ENCODE measurements around the gene UQCR11. TPM values are rescaled to one million over a fixed set of nuclear protein-coding genes. Genes with fewer than 3 reads are reported as not detected.

Gene UQCR11
- total and polyA plus RNA-seq, 2 of the 8 experiments (the other 6 are each of a cell fraction or from before 2014, with no cell fraction given) = 162 to 171 TPM

DNA sequence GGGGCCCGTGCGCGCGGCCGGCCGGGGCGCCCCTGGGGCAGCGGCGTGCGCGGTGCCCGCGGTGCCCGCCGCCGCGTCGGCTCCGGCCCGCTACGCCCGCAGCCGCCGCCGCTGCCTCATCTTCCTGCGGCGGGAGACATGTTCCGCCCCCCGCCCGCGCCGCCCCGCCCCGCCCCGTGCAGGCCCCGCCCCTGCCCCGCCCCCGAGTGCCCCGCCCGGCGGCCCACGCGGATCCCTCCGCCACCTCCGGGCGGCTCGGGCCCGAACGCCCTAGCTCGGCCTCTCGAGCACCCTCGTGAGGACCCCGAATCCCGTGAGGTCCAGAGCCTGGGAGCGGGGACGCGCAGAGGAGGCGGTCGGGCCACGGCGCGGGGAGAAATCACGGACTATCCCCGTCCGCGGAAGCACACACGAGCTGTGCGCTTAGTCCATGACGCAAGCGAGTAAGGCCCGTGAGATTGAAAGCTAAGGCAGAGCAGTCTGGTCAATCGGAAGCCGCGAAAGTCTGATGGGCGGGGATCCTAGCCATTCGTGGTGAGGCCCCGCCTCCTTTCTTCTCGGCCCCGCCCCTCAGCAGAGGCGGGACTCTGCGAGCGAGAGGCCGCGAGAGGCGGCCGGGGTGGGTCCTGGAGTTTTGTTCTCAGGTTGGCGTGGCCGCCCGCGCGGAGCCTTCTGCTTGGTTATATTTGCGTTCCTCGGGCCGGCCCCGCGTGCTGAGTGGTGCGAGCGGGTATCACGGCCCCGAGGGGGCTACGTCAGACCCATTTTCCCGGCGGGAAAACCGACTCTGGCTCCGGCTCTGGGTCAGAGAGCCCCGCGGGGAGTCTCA lies 47.4 kb upstream of the UQCR11 start, which contains the start of gene TCF3 (continued):
- TF ChIP-seq GABPA (IDR thresholded peaks at IDR 0.05; ENCODE audit: borderline replicate concordance, insufficient read depth, low read length) = no peak
- TF ChIP-seq TAF7 (optimal IDR thresholded peaks at IDR 0.05; ENCODE audit: borderline replicate concordance, low read depth, low read length) = peak; percentile 30
- TF ChIP-seq, protein P1, sequence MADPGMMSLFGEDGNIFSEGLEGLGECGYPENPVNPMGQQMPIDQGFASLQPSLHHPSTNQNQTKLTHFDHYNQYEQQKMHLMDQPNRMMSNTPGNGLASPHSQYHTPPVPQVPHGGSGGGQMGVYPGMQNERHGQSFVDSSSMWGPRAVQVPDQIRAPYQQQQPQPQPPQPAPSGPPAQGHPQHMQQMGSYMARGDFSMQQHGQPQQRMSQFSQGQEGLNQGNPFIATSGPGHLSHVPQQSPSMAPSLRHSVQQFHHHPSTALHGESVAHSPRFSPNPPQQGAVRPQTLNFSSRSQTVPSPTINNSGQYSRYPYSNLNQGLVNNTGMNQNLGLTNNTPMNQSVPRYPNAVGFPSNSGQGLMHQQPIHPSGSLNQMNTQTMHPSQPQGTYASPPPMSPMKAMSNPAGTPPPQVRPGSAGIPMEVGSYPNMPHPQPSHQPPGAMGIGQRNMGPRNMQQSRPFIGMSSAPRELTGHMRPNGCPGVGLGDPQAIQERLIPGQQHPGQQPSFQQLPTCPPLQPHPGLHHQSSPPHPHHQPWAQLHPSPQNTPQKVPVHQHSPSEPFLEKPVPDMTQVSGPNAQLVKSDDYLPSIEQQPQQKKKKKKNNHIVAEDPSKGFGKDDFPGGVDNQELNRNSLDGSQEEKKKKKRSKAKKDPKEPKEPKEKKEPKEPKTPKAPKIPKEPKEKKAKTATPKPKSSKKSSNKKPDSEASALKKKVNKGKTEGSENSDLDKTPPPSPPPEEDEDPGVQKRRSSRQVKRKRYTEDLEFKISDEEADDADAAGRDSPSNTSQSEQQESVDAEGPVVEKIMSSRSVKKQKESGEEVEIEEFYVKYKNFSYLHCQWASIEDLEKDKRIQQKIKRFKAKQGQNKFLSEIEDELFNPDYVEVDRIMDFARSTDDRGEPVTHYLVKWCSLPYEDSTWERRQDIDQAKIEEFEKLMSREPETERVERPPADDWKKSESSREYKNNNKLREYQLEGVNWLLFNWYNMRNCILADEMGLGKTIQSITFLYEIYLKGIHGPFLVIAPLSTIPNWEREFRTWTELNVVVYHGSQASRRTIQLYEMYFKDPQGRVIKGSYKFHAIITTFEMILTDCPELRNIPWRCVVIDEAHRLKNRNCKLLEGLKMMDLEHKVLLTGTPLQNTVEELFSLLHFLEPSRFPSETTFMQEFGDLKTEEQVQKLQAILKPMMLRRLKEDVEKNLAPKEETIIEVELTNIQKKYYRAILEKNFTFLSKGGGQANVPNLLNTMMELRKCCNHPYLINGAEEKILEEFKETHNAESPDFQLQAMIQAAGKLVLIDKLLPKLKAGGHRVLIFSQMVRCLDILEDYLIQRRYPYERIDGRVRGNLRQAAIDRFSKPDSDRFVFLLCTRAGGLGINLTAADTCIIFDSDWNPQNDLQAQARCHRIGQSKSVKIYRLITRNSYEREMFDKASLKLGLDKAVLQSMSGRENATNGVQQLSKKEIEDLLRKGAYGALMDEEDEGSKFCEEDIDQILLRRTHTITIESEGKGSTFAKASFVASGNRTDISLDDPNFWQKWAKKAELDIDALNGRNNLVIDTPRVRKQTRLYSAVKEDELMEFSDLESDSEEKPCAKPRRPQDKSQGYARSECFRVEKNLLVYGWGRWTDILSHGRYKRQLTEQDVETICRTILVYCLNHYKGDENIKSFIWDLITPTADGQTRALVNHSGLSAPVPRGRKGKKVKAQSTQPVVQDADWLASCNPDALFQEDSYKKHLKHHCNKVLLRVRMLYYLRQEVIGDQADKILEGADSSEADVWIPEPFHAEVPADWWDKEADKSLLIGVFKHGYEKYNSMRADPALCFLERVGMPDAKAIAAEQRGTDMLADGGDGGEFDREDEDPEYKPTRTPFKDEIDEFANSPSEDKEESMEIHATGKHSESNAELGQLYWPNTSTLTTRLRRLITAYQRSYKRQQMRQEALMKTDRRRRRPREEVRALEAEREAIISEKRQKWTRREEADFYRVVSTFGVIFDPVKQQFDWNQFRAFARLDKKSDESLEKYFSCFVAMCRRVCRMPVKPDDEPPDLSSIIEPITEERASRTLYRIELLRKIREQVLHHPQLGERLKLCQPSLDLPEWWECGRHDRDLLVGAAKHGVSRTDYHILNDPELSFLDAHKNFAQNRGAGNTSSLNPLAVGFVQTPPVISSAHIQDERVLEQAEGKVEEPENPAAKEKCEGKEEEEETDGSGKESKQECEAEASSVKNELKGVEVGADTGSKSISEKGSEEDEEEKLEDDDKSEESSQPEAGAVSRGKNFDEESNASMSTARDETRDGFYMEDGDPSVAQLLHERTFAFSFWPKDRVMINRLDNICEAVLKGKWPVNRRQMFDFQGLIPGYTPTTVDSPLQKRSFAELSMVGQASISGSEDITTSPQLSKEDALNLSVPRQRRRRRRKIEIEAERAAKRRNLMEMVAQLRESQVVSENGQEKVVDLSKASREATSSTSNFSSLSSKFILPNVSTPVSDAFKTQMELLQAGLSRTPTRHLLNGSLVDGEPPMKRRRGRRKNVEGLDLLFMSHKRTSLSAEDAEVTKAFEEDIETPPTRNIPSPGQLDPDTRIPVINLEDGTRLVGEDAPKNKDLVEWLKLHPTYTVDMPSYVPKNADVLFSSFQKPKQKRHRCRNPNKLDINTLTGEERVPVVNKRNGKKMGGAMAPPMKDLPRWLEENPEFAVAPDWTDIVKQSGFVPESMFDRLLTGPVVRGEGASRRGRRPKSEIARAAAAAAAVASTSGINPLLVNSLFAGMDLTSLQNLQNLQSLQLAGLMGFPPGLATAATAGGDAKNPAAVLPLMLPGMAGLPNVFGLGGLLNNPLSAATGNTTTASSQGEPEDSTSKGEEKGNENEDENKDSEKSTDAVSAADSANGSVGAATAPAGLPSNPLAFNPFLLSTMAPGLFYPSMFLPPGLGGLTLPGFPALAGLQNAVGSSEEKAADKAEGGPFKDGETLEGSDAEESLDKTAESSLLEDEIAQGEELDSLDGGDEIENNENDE (IDR thresholded peaks at IDR 0.05; ENCODE audit: insufficient replicate concordance, low read length) = no peak
- peak; percentile 97 for TF ChIP-seq CHD2 (IDR thresholded peaks at IDR 0.05; ENCODE audit: low read length)
- no peak for TF ChIP-seq SUZ12 (IDR thresholded peaks at IDR 0.05; ENCODE audit: low read length)
- no peak for TF ChIP-seq PHF8 (conservative IDR thresholded peaks at IDR 0.05; ENCODE audit: low read depth, low read length)
- TF ChIP-seq HDAC2 (IDR thresholded peaks at IDR 0.05; ENCODE audit: borderline replicate concordance in 1 of 2, low read depth in 2 of 2, low read length in 2 of 2) = 0 out of 4 replicates have a peak, but pooled peaks of 1 of the 2 experiments have one; percentile 95
- TF ChIP-seq SIRT6 (IDR thresholded peaks at IDR 0.05; ENCODE audit: low read length) = no peak
- TF ChIP-seq CEBPB (IDR thresholded peaks at IDR 0.05; ENCODE audit: low read depth, low read length) = peak; percentile 83
- no peak for TF ChIP-seq TCF12 (IDR thresholded peaks at IDR 0.05; ENCODE audit: low read depth, low read length)
